Activated CD4-positive, CD25-positive, alpha-beta regulatory T cell treated with anti-CD3 and anti-CD28 coated beads, Interleukin-2, amount 50 U/mL, for 72 hours (primary cell): ENCODE data around the gene SSX1.
"Not testable (repeated sequence)": the region's sequence is repeated elsewhere in the genome, so short reads cannot be mapped to it uniquely, and the experiment has no call there.

Experiments used
- DNase-seq: peaks from one replicate; pipeline ENCODE4 v3.0.0; 2021

SSX1 gene, protein sequence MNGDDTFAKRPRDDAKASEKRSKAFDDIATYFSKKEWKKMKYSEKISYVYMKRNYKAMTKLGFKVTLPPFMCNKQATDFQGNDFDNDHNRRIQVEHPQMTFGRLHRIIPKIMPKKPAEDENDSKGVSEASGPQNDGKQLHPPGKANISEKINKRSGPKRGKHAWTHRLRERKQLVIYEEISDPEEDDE

GRCh38 chrX:48255062-48255796 is at the start of gene SSX1:
SSX1 (plus strand) TSS chrX:48255392; CDS start chrX:48257242, 1,850 bp downstream.
- not testable (repeated sequence) for DNase-seq

- not testable (repeated sequence) for DNase-seq
These were observed 40.9 kb upstream of the SSX1 start for GRCh38 chrX:48214341-48214740.

DNA sequence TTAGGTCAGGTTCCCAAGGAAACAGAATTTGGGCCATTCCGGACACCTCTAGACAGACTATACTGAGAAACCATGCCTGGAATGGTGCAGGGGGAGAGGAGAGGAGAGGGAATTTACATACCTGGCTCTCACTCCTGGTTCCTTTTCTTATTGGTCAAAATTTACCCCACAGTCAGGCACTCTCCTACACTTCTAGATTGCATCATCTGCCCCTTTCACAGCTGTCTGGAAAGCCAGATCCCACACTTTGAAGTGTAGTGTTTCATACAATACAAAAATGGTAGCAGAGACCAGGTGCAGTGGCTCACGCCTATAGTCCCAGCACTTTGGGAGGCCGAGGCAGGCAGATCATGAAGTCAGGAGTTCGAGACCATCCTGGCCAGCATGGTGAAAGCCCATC is 31.0 kb upstream of the SSX1 start:
- DNase-seq = not testable (repeated sequence)

DNA sequence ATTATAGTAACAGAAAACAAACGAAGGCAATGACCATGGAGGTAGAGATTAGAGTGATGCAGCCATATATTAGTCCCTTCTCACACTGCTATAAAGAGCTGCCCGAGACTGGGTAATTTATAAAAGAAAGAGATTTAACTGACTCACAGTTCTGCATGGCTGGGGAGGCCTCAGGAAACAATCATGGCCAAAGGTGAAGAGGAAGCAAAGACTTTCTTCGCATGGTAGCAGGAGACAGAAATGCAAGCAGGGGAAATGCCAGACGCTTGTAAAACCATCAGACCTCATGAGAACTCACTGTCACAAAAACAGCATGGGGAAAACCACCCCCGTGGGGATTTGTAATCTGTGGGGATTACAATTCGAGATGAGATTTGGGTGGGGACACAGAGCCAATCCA is 2.2 kb upstream of the SSX1 start:
- DNase-seq = not testable (repeated sequence)

GRCh38 chrX:48274365-48274764 is 19.2 kb downstream of the SSX1 start:
- not testable (repeated sequence) for DNase-seq

GRCh38 chrX:48278958-48279357 is 23.8 kb downstream of the SSX1 start:
- no peak for DNase-seq

DNA sequence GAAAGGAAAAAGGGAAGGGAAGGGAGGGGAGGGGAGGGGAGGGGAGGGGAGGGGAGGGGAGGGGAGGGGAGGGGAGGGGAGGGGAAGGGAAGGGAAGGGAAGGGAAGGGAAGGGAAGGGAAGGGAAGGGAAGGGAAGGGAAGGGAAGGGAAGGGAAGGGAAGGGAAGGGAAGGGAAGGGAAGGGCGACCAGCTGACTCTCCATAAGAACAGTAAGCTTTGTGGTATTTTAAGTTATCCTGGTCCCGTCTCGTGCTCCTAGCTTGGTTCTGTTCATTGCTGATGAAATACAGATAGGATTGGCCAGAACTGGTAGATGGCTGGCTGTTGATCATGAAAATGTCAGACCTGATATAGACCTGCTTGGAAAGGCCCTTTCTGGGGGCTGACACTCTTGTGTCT is 25.5 kb downstream of the SSX1 start:
- not testable (repeated sequence) for DNase-seq

- no peak for DNase-seq
These were observed 51.0 kb downstream of the SSX1 start for GRCh38 chrX:48306175-48306574.

DNA sequence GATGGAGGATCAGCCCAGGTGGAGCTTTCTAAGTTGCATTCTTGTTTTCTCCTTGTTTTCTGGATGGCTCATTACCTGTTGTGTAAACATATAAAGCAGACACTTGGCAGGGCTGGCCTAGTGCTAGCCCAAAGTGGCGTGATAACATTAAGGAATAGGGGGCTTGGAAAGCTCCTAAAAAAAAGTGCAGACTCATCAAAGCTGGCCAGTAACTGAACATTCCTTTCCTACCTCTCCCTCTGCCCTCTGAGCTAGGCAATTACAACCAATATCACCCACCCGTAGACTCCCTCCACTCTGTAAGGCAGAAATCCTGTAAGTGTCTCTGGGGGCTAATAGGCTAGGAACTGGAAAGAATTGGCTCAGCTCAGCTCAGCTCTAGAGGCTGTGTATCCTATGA is 58.8 kb downstream of the SSX1 start:
- not testable (repeated sequence) for DNase-seq
